Measurements from ENCODE around the gene CCNJL. TPM values are rescaled to one million over a fixed set of nuclear protein-coding genes. Genes with fewer than 3 reads are reported as not detected.
"Not testable (repeated sequence)": the region's sequence is repeated elsewhere in the genome, so short reads cannot be mapped to it uniquely, and the experiment has no call there.

The CCNJL gene
- polyA plus RNA-seq, 3 donors, result 7.0 to 8.5 (median 7.2) TPM

- DNase-seq (ENCODE audit: low read depth in 3 of 3, low spot score in 2 of 3), result no peak
These were observed 45.5 kb downstream of the CCNJL start for GRCh38 chr5:160266752-160267345.

- no peak for DNase-seq (ENCODE audit: low read depth in 3 of 3, low spot score in 2 of 3)
These were observed 46.3 kb downstream of the CCNJL start for GRCh38 chr5:160266044-160266443.

DNA sequence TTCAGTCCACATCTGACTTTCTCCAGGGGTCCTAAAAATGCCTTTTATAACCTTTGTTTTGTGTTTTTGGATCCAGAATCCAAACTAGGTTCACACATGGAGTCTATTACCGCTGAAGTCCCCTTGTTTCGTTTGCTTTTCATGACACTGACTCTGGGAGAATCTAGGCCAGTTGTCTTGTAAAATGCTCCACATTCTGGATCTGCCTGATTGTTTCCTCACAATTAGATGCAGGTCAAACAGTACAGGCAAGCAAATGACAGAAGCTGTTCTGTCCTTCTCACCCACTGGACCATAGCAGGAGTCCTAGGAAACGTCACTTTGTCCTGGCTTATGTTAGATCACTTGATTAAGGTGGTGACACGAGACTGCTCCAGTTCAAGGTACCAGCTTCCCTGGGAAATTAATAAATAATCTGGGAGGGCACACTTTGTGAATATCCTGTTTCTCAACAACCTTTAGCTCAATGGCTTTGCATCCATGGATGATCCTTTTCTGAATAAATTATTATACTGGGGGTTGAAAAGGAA is 49.0 kb downstream of the CCNJL start:
- DNase-seq (ENCODE audit: low read depth in 3 of 3, low spot score in 2 of 3), result no peak

DNA sequence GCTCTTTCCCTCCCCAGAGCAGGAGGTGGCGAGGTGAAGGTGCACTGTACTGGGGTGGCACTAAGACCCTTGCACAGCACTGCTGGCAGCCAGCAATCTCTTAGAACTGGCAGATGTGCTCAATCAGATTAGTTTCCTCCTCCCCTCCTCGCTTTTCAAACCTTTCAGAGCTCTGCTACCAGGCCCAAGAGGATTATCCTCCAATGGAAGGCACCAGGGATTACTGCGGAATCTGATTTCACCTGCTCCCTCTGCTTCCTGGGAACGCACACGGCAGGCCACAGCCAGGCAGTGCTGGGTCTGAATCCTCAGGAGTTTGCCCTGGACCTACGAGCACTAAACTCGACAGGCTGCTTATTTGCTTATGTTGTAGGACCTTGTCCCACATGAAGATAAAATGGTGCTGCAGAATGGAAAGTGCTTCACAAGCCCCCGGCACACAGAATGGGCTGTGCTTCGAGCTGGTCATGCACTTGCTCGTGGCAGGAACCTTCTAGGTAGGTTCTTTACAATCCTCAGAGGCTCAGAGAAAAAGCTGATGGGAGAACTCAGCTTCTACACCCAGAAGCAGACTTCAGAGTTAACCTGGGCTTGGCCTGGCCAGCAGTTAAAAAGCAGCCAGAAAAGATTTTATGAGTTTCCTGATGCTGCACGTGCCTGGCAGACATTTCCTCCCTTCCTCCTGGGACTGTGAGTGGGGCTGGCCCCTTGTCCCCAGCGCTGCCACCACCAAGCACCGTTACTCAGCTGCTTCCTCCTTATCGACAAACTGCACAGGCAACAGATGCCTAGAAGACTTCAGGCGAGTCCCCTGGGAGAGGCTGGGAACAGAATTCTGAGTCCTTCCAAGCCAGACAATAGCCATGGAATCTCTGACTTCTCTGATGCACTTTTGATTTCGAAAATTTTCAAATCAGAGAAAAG is 50.0 kb downstream of the CCNJL start:
- DNase-seq (ENCODE audit: low read depth in 3 of 3, low spot score in 2 of 3), result no peak

GRCh38 chr5:160260881-160261815 is 51.2 kb downstream of the CCNJL start:
- DNase-seq (ENCODE audit: low read depth in 3 of 3, low spot score in 2 of 3), result no peak

DNA sequence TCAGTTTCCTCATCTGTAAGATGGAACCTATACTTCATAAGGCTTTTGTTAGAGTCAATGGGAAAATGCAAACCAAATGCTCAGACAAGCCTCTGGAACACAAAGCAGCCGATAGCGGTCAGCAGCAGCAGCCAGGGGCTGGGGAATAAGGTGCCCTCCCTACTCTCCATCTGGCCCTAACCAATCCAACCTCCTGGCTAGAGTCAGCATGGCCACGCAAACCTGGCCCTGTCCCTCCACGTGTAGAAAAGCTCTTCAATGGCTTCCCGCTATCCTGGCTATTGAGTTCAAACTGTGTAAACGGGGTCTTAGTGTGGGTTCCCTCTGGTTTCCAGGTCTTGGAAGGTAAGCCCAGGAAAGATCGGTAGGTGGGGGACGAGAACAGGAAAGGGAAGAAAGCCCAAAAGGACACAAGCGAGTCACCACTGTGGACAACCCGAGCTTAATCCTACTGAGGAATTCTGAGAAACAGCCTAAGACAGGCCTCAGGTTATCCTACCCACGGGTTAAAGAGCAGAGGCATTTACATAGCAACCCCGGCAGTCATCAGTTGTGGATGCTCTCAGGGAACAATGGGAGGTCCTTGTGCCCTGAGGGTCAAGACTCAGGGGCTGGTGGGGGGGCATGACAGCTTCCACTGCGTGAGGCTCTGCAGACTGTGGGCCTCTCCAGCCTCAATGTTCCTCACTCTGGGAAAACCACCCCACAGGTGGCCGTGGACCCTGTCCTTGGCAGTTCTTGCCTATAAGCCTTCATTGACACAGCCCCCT is 52.2 kb downstream of the CCNJL start:
- no peak for DNase-seq (ENCODE audit: low read depth in 3 of 3, low spot score in 2 of 3)

DNA sequence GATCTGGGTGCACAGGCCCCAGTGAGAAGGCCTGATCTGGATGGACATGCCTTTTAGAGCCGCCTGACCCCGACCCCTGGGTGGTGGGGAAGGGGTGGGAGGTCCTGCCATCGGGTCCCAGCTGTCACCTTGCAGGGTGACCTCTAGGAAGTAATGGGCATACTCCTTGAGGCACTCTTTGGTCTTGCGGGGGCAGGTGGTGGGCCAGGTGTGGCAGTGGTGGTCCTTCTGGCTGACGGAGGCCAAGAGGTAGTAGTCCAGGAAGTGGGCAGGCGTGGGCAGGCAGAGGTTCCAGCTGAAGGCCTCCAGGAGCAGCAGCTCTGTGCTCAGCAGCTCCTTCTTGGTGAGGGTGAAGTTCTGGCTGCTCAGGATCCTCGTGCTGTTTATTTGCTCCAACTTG is 53.0 kb downstream of the CCNJL start:
- no peak for DNase-seq (ENCODE audit: low read depth in 3 of 3, low spot score in 2 of 3)

DNA sequence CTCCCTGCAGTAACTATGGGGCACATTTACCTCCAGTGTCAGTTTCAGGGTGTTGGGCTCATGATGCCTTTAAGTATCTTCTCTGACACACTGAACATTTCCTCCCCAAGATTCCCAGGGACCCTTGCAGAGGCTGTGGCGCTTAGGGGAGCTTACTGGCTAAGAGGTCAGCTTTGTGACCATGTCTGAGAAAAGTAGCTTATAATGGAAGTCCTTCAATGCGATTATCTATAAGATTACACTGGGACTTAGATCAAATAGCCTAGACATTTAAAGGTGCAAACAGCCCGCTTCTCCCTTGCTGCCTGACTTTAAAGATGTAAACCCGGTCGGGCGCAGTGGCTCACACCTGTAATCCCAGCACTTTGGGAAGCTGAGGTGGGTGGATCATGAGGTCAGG is 57.7 kb downstream of the CCNJL start:
- DNase-seq (ENCODE audit: low read depth in 3 of 3, low spot score in 2 of 3), result no peak

- DNase-seq (ENCODE audit: low read depth in 3 of 3, low spot score in 2 of 3), result no peak
These were observed 58.9 kb downstream of the CCNJL start for GRCh38 chr5:160253441-160253840.

GRCh38 chr5:160252916-160253315 is 59.4 kb downstream of the CCNJL start:
- DNase-seq (ENCODE audit: low read depth in 3 of 3, low spot score in 2 of 3), result no peak

- DNase-seq (ENCODE audit: low read depth in 3 of 3, low spot score in 2 of 3), result no peak
These were observed 60.8 kb downstream of the CCNJL start for GRCh38 chr5:160251406-160252155.

GRCh38 chr5:160250826-160251225 is 61.5 kb downstream of the CCNJL start:
- DNase-seq (ENCODE audit: low read depth in 3 of 3, low spot score in 2 of 3), result no peak

GRCh38 chr5:160250226-160250625 is 62.1 kb downstream of the CCNJL start:
- no peak for DNase-seq (ENCODE audit: low read depth in 3 of 3, low spot score in 2 of 3)

- DNase-seq (ENCODE audit: low read depth in 3 of 3, low spot score in 2 of 3), result not testable (repeated sequence)
These were observed 62.8 kb downstream of the CCNJL start for GRCh38 chr5:160249570-160249969.

DNA sequence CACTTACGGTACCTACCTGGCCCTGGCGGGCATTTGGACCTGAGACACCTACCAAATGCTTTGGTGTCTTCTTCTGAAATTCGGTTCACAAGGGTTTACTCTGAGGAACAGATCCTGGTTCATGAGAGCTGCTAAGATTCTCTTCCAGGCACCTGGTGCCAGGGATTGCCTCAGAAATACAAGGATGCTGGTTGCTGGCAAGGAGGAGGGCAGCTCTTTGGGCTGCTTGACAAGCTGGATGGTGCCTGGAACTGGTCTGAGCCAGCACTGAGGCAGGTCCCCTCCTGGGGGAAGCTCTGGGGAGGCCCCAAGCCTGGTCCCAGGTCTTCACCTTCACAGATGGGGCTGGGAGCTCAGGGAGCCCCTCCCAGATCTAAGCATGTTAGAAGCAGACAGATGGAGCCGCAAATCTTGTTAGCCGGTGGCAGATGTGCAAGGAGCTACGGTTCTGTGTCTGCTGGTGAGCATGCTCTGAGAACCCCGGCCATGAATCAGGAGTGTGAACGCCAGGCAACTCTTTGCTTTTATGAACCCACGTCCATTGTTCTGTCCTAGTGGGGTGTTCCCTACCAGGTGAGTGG is 66.8 kb downstream of the CCNJL start:
- DNase-seq (ENCODE audit: low read depth in 3 of 3, low spot score in 2 of 3), result no peak

DNA sequence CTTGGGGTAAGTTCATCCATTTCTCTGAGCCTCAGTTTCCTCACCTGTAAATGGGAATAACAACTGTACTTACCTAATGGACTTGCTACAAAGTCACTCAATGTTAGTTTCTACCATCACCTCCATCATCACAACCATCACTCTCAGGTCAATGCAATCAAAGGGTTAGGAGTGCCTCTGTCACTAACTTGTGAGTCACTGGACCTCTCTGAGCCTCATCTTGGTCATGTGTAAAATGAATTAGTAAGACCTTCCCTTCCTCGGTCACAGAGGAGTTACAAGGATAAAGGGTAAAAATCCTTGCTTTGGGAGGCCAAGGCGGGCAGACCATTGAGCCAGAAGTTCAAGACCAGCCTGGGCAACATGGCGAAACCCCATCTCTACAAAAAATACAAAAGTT is 70.2 kb downstream of the CCNJL start:
- no peak for DNase-seq (ENCODE audit: low read depth in 3 of 3, low spot score in 2 of 3)

GRCh38 chr5:160240350-160240749 is 72.0 kb downstream of the CCNJL start:
- no peak for DNase-seq (ENCODE audit: low read depth in 3 of 3, low spot score in 2 of 3)

GRCh38 chr5:160237571-160238093 is 74.7 kb downstream of the CCNJL start:
- DNase-seq (ENCODE audit: low read depth in 3 of 3, low spot score in 2 of 3), result no peak

- DNase-seq (ENCODE audit: low read depth in 3 of 3, low spot score in 2 of 3), result no peak
These were observed 76.6 kb downstream of the CCNJL start for GRCh38 chr5:160235731-160236130.

All from right renal cortex interstitium (tissue), 3 donors.